Heart left ventricle (tissue), 13 donors: ENCODE measurements around the gene GTF2IRD1.

ENCODE experiments used
- CTCF ChIP-seq, 12 donors: fragments of 200-600 bp; sonication (generic) in 4 of 12; IDR thresholded peaks; one replicate each; pipeline versions ENCODE4 v1.5.0 to v1.8.0; 2018 to 2022; ENCODE audit warnings: antibody characterized with exemption in 12 of 12, mild to moderate bottlenecking in 5 of 12
- POLR2A ChIP-seq, 2 donors: fragments of 450-650 bp; IDR thresholded peaks; one replicate each; pipeline ENCODE4 v1.6.1; 2017; ENCODE audit warnings: antibody characterized with exemption in 2 of 2, mild to moderate bottlenecking in 2 of 2, moderate library complexity in 2 of 2
- donor health status: ischemic (EF 13 %, LVEDD 7.1; RV severe dilation, severe dysfunction).
- donor health status: DM: no; HTN: yes; CAD: no.
- donor health status: DM: no; HTN: no; CAD: no.
- donor health status: ischemic (EF 25% LVEDD 6.9; RV normal size, moderate dysfunction).
- donor health status: ischemic (EF 25% LVEDD 5.7; RV mildly dilated, moderate dysfunction).
- donor health status: ischemic (EF 35%, LVEDD 5.7; RV mildly dilated, moderate dysfunction).
- donor health status: nonischemic (EF 11% LVEDD 7.7; RV severe dilation, severe dysfunction).
- donor health status: DM: yes; HTN: yes; CAD: no.
- donor health status: PGD.
- donor health status: ischemic (EF 29% LVEDD 5.4; RV normal size, mild dysfunction).
- donor health status: nonischemic (EF 23%, LVEDD 6.1; RV moderate dilation, normal function).

- no peak for TF ChIP-seq CTCF (IDR thresholded peaks at IDR 0.05)
- TF ChIP-seq POLR2A (IDR thresholded peaks at IDR 0.05): no peak
These were observed 68.1 kb downstream of the GTF2IRD1 start for GRCh38 chr7:74521855-74522254.
